IMR-90 (cell line): Measurements from ENCODE around the gene NEURL2. TPM values are rescaled to one million over a fixed set of nuclear protein-coding genes. Genes with fewer than 3 reads are reported as not detected.
A peak's percentile ranks its signal among the peaks of the same experiment; 100 is the strongest.

Experiments
- ATAC-seq: fragments of 200-7000 bp; cut with Tn5 transposase; 2 replicates; pipeline ENCODE4 v1.9.1; 2020; ENCODE audit warnings: low read depth, mild to moderate bottlenecking, moderate library complexity
- BruUV-seq: library from RNA; stranded (reverse); fragments of 400-500 nt; replicated peaks from 2 replicates; lab custom pipeline; 2021; lab: Mats Ljungman, UMichigan
- CTCF ChIA-PET: fragments of 300-600 bp; formaldehyde crosslinking; extraction: SDS; loops from one replicate; lab custom pipeline; 2021; ENCODE audit warnings: antibody characterized with exemption; lab: Yijun Ruan, JAX
- POLR2A ChIA-PET: fragments of 300-600 bp; sonication (Branson Sonifier 250); formaldehyde crosslinking; loops from one replicate; lab custom pipeline; 2022; ENCODE audit warnings: antibody characterized with exemption; ENCODE audit not compliant: unreplicated experiment; lab: Charles Lee
- DNase-seq: peaks from one replicate; pipeline ENCODE4 v3.0.0; 2013
- H2AFZ ChIP-seq: replicated peaks from 2 replicates; pipeline ENCODE3; 2013; ENCODE audit warnings: low read length, mild to moderate bottlenecking; ENCODE audit not compliant: poor library complexity
- H2AK5ac ChIP-seq: 2 replicates; pipeline ENCODE4 v1.6.1; 2013; ENCODE audit warnings: low read depth, low read length, inconsistent platforms
- H2AK9ac ChIP-seq: replicated peaks from 2 replicates; pipeline ENCODE3; 2013; ENCODE audit warnings: mild to moderate bottlenecking, low read depth, low read length, moderate library complexity; ENCODE audit not compliant: poor library complexity
- H2BK120ac ChIP-seq: 2 replicates; pipeline ENCODE4 v1.6.1; 2013; ENCODE audit warnings: low read depth, low read length, inconsistent platforms
- H2BK15ac ChIP-seq: 3 replicates; pipeline ENCODE4 v1.6.1; 2013; ENCODE audit warnings: low read depth, low read length, inconsistent platforms
- H2BK20ac ChIP-seq: 2 replicates; pipeline ENCODE4 v1.6.1; 2013; ENCODE audit warnings: low read depth, mild to moderate bottlenecking, inconsistent platforms, low read length, moderate library complexity
- H2BK5ac ChIP-seq: 2 replicates; pipeline ENCODE4 v1.6.1; 2013; ENCODE audit warnings: mild to moderate bottlenecking, low read depth, low read length, inconsistent platforms; ENCODE audit not compliant: poor library complexity, severe bottlenecking
- H3K14ac ChIP-seq: replicated peaks from 2 replicates; pipeline ENCODE4 v1.6.1; 2013; ENCODE audit warnings: low read depth, low read length, inconsistent platforms
- H3K18ac ChIP-seq: 2 replicates; pipeline ENCODE4 v1.6.1; 2013; ENCODE audit warnings: low read depth, low read length, control low read depth
- H3K23ac ChIP-seq: 2 replicates; pipeline ENCODE4 v1.6.1; 2013; ENCODE audit warnings: low read depth, low read length, inconsistent platforms
- H3K27ac ChIP-seq: 2 replicates; pipeline ENCODE4 v1.5.1; 2013; ENCODE audit warnings: mild to moderate bottlenecking, control low read depth, low read length; ENCODE audit not compliant: insufficient read depth
- H3K27me3 ChIP-seq: 2 replicates; pipeline ENCODE4 v1.6.1; 2013; ENCODE audit warnings: low read length; ENCODE audit not compliant: control insufficient read depth, insufficient read depth
- H3K36me3 ChIP-seq: 2 replicates; pipeline ENCODE4 v1.6.1; 2013; ENCODE audit warnings: low read length, mixed read lengths; ENCODE audit not compliant: control insufficient read depth, insufficient read depth
- H3K4ac ChIP-seq: 2 replicates; pipeline ENCODE4 v1.6.1; 2013; ENCODE audit warnings: low read depth, low read length, inconsistent platforms
- H3K4me1 ChIP-seq: 2 replicates; pipeline ENCODE4 v1.6.1; 2013; ENCODE audit warnings: low read length, mixed read lengths; ENCODE audit not compliant: control insufficient read depth, insufficient read depth
- H3K4me2 ChIP-seq: 2 replicates; pipeline ENCODE4 v1.6.1; 2013; ENCODE audit warnings: low read depth, mild to moderate bottlenecking, control low read depth, low read length, moderate library complexity
- H3K4me3 ChIP-seq: 2 replicates; pipeline ENCODE4 v1.5.1; 2013; ENCODE audit warnings: low read depth, mild to moderate bottlenecking, control low read depth, low read length, moderate library complexity; ENCODE audit not compliant: insufficient read depth
- H3K56ac ChIP-seq: 2 replicates; pipeline ENCODE4 v1.6.1; 2013; ENCODE audit warnings: low read length, inconsistent platforms; ENCODE audit not compliant: insufficient read depth; ENCODE audit errors: extremely low read depth
- H3K79me1 ChIP-seq, 2 experiments: 2 replicates each; pipeline ENCODE4 v1.6.1; 2013; ENCODE audit warnings: low read length in 2 of 2, inconsistent platforms in 1 of 2, low read depth in 1 of 2
- H3K9ac ChIP-seq: 2 replicates; pipeline ENCODE4 v1.6.1; 2013; ENCODE audit warnings: low read depth, low read length, control low read depth
- H3K9me1 ChIP-seq: 2 replicates; pipeline ENCODE4 v1.6.1; 2013; ENCODE audit warnings: low read length, inconsistent platforms; ENCODE audit not compliant: insufficient read depth
- H3K9me3 ChIP-seq: 2 replicates; pipeline ENCODE4 v1.6.1; 2013; ENCODE audit warnings: low read length; ENCODE audit not compliant: control insufficient read depth, insufficient read depth
- H4K20me1 ChIP-seq: 2 replicates; pipeline ENCODE4 v1.6.1; 2013; ENCODE audit warnings: low read length, inconsistent platforms; ENCODE audit not compliant: insufficient read depth
- H4K5ac ChIP-seq: 2 replicates; pipeline ENCODE4 v1.6.1; 2013; ENCODE audit warnings: mild to moderate bottlenecking, low read depth, low read length, control low read depth
- H4K8ac ChIP-seq, 2 experiments: 2 replicates each; pipeline ENCODE4 v1.6.1; 2013; ENCODE audit warnings: low read depth in 2 of 2, low read length in 2 of 2, control low read depth in 1 of 2, inconsistent platforms in 1 of 2
- H4K91ac ChIP-seq: 2 replicates; pipeline ENCODE4 v1.6.1; 2013; ENCODE audit warnings: low read depth, low read length, inconsistent platforms; ENCODE audit not compliant: insufficient read depth
- BHLHE40 ChIP-seq: fragments of 150-350 bp; IDR thresholded peaks from 2 replicates; pipeline ENCODE4 v1.6.1; 2016; ENCODE audit warnings: mild to moderate bottlenecking, low read depth, low read length
- CEBPB ChIP-seq: IDR thresholded peaks from 2 replicates; pipeline ENCODE4 v1.6.1; 2012; ENCODE audit warnings: low read depth, low read length, improper control_type of control experiment
- CHD1 ChIP-seq: IDR thresholded peaks from 2 replicates; pipeline ENCODE4 v1.6.1; 2012; ENCODE audit warnings: low read depth, low read length, improper control_type of control experiment
- MAFK ChIP-seq: IDR thresholded peaks from 2 replicates; pipeline ENCODE4 v1.6.1; 2012; ENCODE audit warnings: low read depth, low read length, improper control_type of control experiment
- MAZ ChIP-seq: IDR thresholded peaks from 2 replicates; pipeline ENCODE4 v1.6.1; 2012; ENCODE audit warnings: low read depth, mild to moderate bottlenecking, low read length, improper control_type of control experiment, moderate library complexity, borderline replicate concordance
- NFE2L2 ChIP-seq: fragments of 150-350 bp; IDR thresholded peaks from 2 replicates; pipeline ENCODE4 v1.6.1; 2016; ENCODE audit warnings: low read depth, mild to moderate bottlenecking, low read length
- RAD21 ChIP-seq: IDR thresholded peaks from 2 replicates; pipeline ENCODE4 v1.6.1; 2012; ENCODE audit warnings: low read length, improper control_type of control experiment
- RCOR1 ChIP-seq: IDR thresholded peaks from 2 replicates; pipeline ENCODE4 v1.6.1; 2012; ENCODE audit warnings: mild to moderate bottlenecking, low read length, improper control_type of control experiment; ENCODE audit not compliant: insufficient replicate concordance
- RFX5 ChIP-seq: IDR thresholded peaks from 2 replicates; pipeline ENCODE4 v1.8.0; 2012; ENCODE audit warnings: low read depth, mild to moderate bottlenecking, low read length, moderate library complexity
- WGBS, 2 experiments: methylation state at CpG; one replicate each; pipeline versions ENCODE4 v1.1.5 to v1.1.7; 2013; ENCODE audit warnings: missing lambda C conversion rate in 2 of 2; ENCODE audit not compliant: insufficient read length in 1 of 2; ENCODE audit errors: extremely low coverage in 2 of 2; 5-methylcytosine and 5-hydroxymethylcytosine counted together
- dilution Hi-C: fragments of 300-500 bp; cut with HindIII; formaldehyde crosslinking; loops from one replicate; pipeline ENCODE4 v1.14.3; 2018; ENCODE audit warnings: low sequenced_read_pairs; ENCODE audit not compliant: unreplicated experiment
- in situ Hi-C: fragments of 300-500 bp; cut with MboI; formaldehyde crosslinking; loops from 3 replicates; pipeline ENCODE4 v1.14.3; 2019; ENCODE audit warnings: low sequenced_read_pairs, inconsistent platforms, mixed read lengths
- intact Hi-C: fragments of 100-400 bp; cut with micrococcal nuclease; formaldehyde crosslinking; loops from 2 replicates; pipeline ENCODE4 v1.10.0; 2022
- polyA plus RNA-seq, 3 experiments: library from polyadenylated mRNA; depleted of rRNA; stranded (reverse); fragments of >200 nt; gene quantifications; 2 replicates each; pipeline ENCODE4 v1.2.3, GENCODE V29; 2012; ENCODE audit warnings: low replicate concordance in 1 of 3
- total RNA-seq: library from RNA; depleted of rRNA; stranded (reverse); fragments of >200 nt; gene quantifications from 2 replicates; pipeline ENCODE4 v1.2.3, GENCODE V29; 2012
- TF ChIP-seq, protein P1 (sequence below): fragments of 150-350 bp; IDR thresholded peaks from 2 replicates; pipeline ENCODE4 v1.6.1; 2017; ENCODE audit warnings: mild to moderate bottlenecking, antibody characterized with exemption, low read length, low read depth
- TF ChIP-seq, protein P2 (sequence below): fragments of 150-350 bp; IDR thresholded peaks from 2 replicates; pipeline ENCODE4 v1.6.1; 2016; ENCODE audit warnings: low read depth, mild to moderate bottlenecking, low read length, moderate library complexity, borderline replicate concordance
- TF ChIP-seq, protein P3 (sequence below): conservative IDR thresholded peaks from 2 replicates; pipeline ENCODE4 v1.5.1; 2012; ENCODE audit warnings: mild to moderate bottlenecking, low read depth, low read length, improper control_type of control experiment

The NEURL2 gene
- total and polyA plus RNA-seq, 2 of the 4 experiments (the other 2 are of a cell fraction): 1.1 to 2.5 TPM

DNA sequence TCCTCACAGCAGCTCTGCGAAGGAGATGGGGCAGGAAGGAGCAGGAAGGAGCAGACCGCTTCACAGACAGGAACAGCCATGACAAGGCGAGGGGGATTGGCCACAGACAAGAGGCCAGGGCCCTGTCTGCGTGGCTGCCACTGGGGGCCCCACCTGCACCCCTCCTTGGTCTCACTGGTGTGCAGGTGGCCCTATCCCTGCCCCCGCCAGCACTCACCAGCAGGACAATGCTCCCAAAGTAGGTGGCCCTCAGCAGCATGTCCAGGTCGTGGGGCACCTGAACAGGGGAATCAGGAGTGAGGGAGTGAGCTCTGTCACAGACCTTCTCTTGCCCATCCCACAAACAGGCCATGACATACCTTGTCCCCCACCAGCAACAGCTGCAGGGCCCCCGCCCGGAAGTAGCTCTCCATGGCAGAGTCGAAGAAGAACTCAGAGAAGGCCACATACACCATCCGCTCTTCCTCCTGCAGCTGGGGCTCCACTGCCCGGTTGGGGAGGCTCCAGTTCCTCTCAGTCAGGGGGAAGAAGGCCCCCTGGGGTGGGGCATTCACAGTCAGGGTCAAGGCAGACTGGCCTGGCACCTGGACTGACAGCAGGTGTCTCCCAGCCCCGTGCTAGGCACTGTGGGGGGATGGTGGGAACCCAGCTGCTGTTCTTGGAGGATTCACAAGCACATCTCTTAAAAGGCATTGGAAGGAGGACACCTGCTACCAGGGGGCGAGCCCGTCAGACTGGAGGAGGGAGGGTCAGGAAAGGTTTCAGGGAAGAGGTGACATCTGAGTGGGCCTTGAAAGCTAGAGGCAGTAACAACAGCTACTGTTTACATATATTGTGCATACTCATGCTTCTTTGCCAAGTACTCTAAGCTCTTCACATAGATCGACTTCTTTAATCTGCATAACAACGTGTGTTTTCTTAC, 13.8 kb upstream of the NEURL2 start:
- Histone ChIP-seq H3K9me3 (no peaks in the 10 kb centered on the region), H3K4me1 (peaks cover 3% of the 10 kb centered on the region), H3K9me1 (peaks cover 19% of the 10 kb centered on the region), H4K20me1 (peaks cover 5% of the 10 kb centered on the region; the same call in 1 of the 2 replicates), H2BK5ac (no peak overlapping the region), H3K27ac (no peak overlapping the region), H2BK20ac (no peak overlapping the region; the same call in 1 of the 2 replicates), H3K9ac (no peak overlapping the region), H3K18ac (no peak overlapping the region), H3K4ac (peak overlapping the region; percentile 18; the same call in 1 of the 2 replicates), H2AK9ac (peak overlapping the region; percentile 40), H4K8ac (peak overlapping the region in 1 of 2 experiments; percentile 25; a peak in 1 of 4 replicates), H3K79me1 (peaks cover 0 to 9% of the 10 kb centered on the region in 2 experiments; a peak in 2 of 4 replicates), H3K56ac (no peak overlapping the region), H2AFZ (no peak overlapping the region), H4K91ac (no peak overlapping the region; the same call in 1 of the 2 replicates), H3K4me2 (no peak overlapping the region), H2BK120ac (no peak overlapping the region), H4K5ac (no peak overlapping the region), H3K4me3 (no peak overlapping the region), H3K14ac (no peak overlapping the region), H3K23ac (no peak overlapping the region), H3K27me3 (no peaks in the 10 kb centered on the region), H2AK5ac (no peak overlapping the region; the same call in 1 of the 2 replicates), H2BK15ac (no peak overlapping the region), H3K36me3 (peaks cover 38% of the 10 kb centered on the region; the same call in 1 of the 2 replicates)
- no TSS peak for BruUV-seq
- DNase-seq: no peak
- intact Hi-C loops (no loop called here), in situ Hi-C loops (loop anchor here (25.0 kb wide), 1 partner anchor 568 kb away; the partner anchor contains the start of gene SDC4), dilution Hi-C loops (no loop called here)
- ChIA-PET CTCF (interaction anchor here (1.3 to 1.5 kb wide), 2 partner anchors 13 to 15 kb away, joined by 3 read pairs; no protein-coding TSS in a partner anchor), POLR2A (interaction anchor here (0.9 to 1.1 kb wide), 4 partner anchors 8 to 29 kb away, joined by 3 to 6 read pairs (median 4); no protein-coding TSS in a partner anchor)
- 91% methylated on average over 3 of the region's 16 CpGs; no CpG with 5 or more reads in 1 of the 2 experiments for WGBS, 2 experiments
- peak; percentile 20; the same call in 1 of the 2 replicates for ATAC-seq
- TF ChIP-seq CEBPB: no peak
- no peak for TF ChIP-seq MAZ
- no peak for TF ChIP-seq MAFK
- no peak for TF ChIP-seq CHD1
- TF ChIP-seq, protein P1, sequence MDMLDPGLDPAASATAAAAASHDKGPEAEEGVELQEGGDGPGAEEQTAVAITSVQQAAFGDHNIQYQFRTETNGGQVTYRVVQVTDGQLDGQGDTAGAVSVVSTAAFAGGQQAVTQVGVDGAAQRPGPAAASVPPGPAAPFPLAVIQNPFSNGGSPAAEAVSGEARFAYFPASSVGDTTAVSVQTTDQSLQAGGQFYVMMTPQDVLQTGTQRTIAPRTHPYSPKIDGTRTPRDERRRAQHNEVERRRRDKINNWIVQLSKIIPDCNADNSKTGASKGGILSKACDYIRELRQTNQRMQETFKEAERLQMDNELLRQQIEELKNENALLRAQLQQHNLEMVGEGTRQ: no peak
- no peak for TF ChIP-seq BHLHE40
- TF ChIP-seq NFE2L2: no peak
- no peak for TF ChIP-seq RFX5
- TF ChIP-seq, protein P2, sequence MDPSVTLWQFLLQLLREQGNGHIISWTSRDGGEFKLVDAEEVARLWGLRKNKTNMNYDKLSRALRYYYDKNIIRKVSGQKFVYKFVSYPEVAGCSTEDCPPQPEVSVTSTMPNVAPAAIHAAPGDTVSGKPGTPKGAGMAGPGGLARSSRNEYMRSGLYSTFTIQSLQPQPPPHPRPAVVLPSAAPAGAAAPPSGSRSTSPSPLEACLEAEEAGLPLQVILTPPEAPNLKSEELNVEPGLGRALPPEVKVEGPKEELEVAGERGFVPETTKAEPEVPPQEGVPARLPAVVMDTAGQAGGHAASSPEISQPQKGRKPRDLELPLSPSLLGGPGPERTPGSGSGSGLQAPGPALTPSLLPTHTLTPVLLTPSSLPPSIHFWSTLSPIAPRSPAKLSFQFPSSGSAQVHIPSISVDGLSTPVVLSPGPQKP: no peak
- TF ChIP-seq, protein P3, sequence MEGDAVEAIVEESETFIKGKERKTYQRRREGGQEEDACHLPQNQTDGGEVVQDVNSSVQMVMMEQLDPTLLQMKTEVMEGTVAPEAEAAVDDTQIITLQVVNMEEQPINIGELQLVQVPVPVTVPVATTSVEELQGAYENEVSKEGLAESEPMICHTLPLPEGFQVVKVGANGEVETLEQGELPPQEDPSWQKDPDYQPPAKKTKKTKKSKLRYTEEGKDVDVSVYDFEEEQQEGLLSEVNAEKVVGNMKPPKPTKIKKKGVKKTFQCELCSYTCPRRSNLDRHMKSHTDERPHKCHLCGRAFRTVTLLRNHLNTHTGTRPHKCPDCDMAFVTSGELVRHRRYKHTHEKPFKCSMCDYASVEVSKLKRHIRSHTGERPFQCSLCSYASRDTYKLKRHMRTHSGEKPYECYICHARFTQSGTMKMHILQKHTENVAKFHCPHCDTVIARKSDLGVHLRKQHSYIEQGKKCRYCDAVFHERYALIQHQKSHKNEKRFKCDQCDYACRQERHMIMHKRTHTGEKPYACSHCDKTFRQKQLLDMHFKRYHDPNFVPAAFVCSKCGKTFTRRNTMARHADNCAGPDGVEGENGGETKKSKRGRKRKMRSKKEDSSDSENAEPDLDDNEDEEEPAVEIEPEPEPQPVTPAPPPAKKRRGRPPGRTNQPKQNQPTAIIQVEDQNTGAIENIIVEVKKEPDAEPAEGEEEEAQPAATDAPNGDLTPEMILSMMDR: no peak
- no peak for TF ChIP-seq RCOR1
- TF ChIP-seq RAD21: no peak
